Measurements from ENCODE around the gene GLYAT. TPM values are rescaled to one million over a fixed set of nuclear protein-coding genes. Genes with fewer than 3 reads are reported as not detected.
A peak's percentile ranks its signal among the peaks of the same experiment; 100 is the strongest.

GLYAT gene
- total and polyA plus RNA-seq, 2 experiments from 2014 or later: 0.10 TPM; not detected in 1

- Mint-ChIP-seq H3K9me3 (peaks cover 22% of the 10 kb centered on the region), H3K4me1 (no peaks in the 10 kb centered on the region), H3K27me3 (ENCODE audit: insufficient read depth, low read depth, poor library complexity) (peaks cover 2% of the 10 kb centered on the region), H3K36me3 (ENCODE audit: low read depth) (no peaks in the 10 kb centered on the region), H3K27ac (no peak overlapping the region), H3K4me3 (no peak overlapping the region)
- Histone ChIP-seq H3K27ac (ENCODE audit: low read depth) (no peak overlapping the region), H3K36me3 (ENCODE audit: insufficient read depth) (no peaks in the 10 kb centered on the region), H3F3A (replicated peaks; ENCODE audit: low read depth) (no peaks in the 10 kb centered on the region), H3K4me3 (no peak overlapping the region), H3K27me3 (ENCODE audit: insufficient read depth) (no peaks in the 10 kb centered on the region), H3K9me2 (ENCODE audit: insufficient read depth) (no peaks in the 10 kb centered on the region), H4K20me1 (replicated peaks; ENCODE audit: insufficient read depth) (no peaks in the 10 kb centered on the region), H2AFZ (peak overlapping the region; percentile 25; the same call in 1 of the 2 replicates), H3K4me1 (ENCODE audit: insufficient read depth) (no peaks in the 10 kb centered on the region), H3K4me2 (no peak overlapping the region), H3K79me2 (replicated peaks; ENCODE audit: insufficient read depth) (no peaks in the 10 kb centered on the region)
- TF ChIP-seq CREB1 (CRISPR knock-in tag; IDR thresholded peaks at IDR 0.05; ENCODE audit: low read depth) (no peak), EZH2 (IDR thresholded peaks at IDR 0.05; ENCODE audit: low read depth, unreplicated experiment) (no peak), ZNF462 (CRISPR knock-in tag; IDR thresholded peaks at IDR 0.05) (no peak)
- TF ChIP-seq, protein P1, sequence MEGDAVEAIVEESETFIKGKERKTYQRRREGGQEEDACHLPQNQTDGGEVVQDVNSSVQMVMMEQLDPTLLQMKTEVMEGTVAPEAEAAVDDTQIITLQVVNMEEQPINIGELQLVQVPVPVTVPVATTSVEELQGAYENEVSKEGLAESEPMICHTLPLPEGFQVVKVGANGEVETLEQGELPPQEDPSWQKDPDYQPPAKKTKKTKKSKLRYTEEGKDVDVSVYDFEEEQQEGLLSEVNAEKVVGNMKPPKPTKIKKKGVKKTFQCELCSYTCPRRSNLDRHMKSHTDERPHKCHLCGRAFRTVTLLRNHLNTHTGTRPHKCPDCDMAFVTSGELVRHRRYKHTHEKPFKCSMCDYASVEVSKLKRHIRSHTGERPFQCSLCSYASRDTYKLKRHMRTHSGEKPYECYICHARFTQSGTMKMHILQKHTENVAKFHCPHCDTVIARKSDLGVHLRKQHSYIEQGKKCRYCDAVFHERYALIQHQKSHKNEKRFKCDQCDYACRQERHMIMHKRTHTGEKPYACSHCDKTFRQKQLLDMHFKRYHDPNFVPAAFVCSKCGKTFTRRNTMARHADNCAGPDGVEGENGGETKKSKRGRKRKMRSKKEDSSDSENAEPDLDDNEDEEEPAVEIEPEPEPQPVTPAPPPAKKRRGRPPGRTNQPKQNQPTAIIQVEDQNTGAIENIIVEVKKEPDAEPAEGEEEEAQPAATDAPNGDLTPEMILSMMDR (conservative IDR thresholded peaks at IDR 0.05; ENCODE audit: low read depth in 2 of 2): peak; percentile 86 to 93
- peak; percentile 99 for ATAC-seq
- DNase-seq (ENCODE audit: low spot score): peak; percentile 81
These were observed 56.2 kb downstream of the GLYAT start for GRCh38 chr11:58675334-58676155.

Measured in GM23338 (cell line).